ENCODE measurements around the gene LTK. TPM values are rescaled to one million over a fixed set of nuclear protein-coding genes. Genes with fewer than 3 reads are reported as not detected.

The LTK gene
- total and polyA plus RNA-seq, 12 donors = 0.11 to 1.6 (median 0.49) TPM

DNA sequence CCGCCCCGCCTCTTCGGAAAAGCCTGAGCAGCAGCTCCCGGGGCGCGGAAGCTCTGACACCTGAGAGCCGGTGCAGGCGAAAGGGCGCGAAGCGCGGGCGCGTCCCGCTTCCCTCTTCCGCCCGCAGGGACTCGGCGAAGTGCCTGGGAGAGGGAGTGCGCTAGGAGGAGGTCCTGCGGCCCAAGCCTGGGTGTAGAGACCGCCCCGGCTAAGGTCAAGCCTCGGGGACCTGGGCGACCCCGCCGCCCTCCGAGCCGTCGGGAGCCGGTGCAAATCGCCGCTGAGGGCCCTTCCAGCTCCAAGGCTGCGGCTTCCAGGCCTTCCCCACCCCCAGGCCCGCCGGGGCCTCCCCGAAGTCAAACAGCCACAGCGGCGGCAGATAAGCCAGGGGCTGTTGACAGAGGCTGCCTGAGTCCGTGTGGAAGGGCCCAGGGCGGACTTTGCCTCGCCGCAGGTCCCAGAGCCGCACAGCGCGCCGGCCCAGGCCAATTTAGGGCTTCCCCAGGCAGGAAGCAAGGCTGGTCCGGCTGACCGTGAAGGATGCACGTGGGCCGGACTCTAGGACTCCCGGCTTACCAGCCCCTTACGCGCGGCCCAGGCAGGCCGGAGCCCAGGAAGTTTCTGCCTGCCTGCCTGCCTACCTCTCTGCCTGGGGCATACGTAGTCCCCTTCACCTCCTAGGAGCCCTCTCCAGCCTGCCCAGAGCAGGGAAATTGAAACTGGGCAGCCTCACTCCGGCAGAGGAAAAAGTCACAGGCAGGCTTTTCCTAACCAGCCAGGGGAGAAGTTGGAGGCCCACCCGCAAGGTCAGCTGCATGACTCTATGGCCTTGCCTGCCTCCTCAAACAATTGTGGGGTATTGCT is 17.7 kb downstream of the LTK start:
- peak in 6 of 8 donors; percentile 14 to 35 (median 25) for ATAC-seq
- Histone ChIP-seq H3K4me1 (peaks cover 7 to 42% (median 34%) of the 10 kb centered on the region in 9 donors), H3K36me3 (no peaks in the 10 kb centered on the region), H3K27me3 (peaks cover 7 to 96% (median 64%) of the 10 kb centered on the region in 7 donors), H3K27ac (no peak overlapping the region), H3K4me3 (peak overlapping the region in 9 of 10 donors; percentile 26 to 91 (median 69)), H3K9me3 (no peaks in the 10 kb centered on the region)
- TF ChIP-seq, protein P1, sequence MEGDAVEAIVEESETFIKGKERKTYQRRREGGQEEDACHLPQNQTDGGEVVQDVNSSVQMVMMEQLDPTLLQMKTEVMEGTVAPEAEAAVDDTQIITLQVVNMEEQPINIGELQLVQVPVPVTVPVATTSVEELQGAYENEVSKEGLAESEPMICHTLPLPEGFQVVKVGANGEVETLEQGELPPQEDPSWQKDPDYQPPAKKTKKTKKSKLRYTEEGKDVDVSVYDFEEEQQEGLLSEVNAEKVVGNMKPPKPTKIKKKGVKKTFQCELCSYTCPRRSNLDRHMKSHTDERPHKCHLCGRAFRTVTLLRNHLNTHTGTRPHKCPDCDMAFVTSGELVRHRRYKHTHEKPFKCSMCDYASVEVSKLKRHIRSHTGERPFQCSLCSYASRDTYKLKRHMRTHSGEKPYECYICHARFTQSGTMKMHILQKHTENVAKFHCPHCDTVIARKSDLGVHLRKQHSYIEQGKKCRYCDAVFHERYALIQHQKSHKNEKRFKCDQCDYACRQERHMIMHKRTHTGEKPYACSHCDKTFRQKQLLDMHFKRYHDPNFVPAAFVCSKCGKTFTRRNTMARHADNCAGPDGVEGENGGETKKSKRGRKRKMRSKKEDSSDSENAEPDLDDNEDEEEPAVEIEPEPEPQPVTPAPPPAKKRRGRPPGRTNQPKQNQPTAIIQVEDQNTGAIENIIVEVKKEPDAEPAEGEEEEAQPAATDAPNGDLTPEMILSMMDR (IDR thresholded peaks at IDR 0.05) = no peak
- WGBS, 2 donors = 30 to 35% methylated on average over 57 to 59 of the region's 59 CpGs
- peak in 1 of 2 donors; percentile 30 for DNase-seq
- intact Hi-C loops (cut with DNase I) = loop anchor here in 1 of 10 donors (10.0 kb wide), 1 partner anchor 59 kb away; the partner anchor contains the start of gene TYRO3

- ATAC-seq (peak in 3 of 8 donors; percentile 3 to 12 (median 5)), DNase-seq (no peak)
- Histone ChIP-seq H3K4me3 (peak overlapping the region in 9 of 10 donors; percentile 47 to 91 (median 69)), H3K27ac (no peak overlapping the region), H3K36me3 (no peaks in the 10 kb centered on the region), H3K4me1 (peaks cover 7 to 41% (median 34%) of the 10 kb centered on the region in 9 donors), H3K9me3 (no peaks in the 10 kb centered on the region), H3K27me3 (peaks cover 7 to 95% (median 63%) of the 10 kb centered on the region in 7 donors)
- intact Hi-C loops (cut with DNase I) = loop anchor here in 2 of 10 donors (5.0 to 10.0 kb wide), 2 partner anchors 60 to 207 kb away; partner anchors contain the start of gene TYRO3 (in 1 of the 2)
- TF ChIP-seq, protein P1 (IDR thresholded peaks at IDR 0.05) = no peak
- 7 to 13% methylated on average over 55 to 60 of the region's 60 CpGs for WGBS, 2 donors
These were observed 18.5 kb downstream of the LTK start for GRCh38 chr15:41494922-41495735.

GRCh38 chr15:41494190-41494921 is 19.3 kb downstream of the LTK start:
- H3K27me3 ChIP-seq = peaks cover 7 to 87% (median 61%) of the 10 kb centered on the region in 7 donors
- ATAC-seq (peak in 1 of 8 donors; percentile 3), DNase-seq (no peak)

More at GRCh38 chr15:41494190-41494921, 19.3 kb downstream of the LTK start:
- intact Hi-C loops (cut with DNase I) = loop anchor here in 2 of 10 donors (5.0 to 10.0 kb wide), 2 partner anchors 60 to 208 kb away; partner anchors contain the start of gene TYRO3 (in 1 of the 2)
- Histone ChIP-seq H3K27ac (no peak overlapping the region), H3K9me3 (no peaks in the 10 kb centered on the region), H3K36me3 (no peaks in the 10 kb centered on the region), H3K4me3 (peak overlapping the region in 9 of 10 donors; percentile 47 to 91 (median 69)), H3K4me1 (peaks cover 7 to 41% (median 34%) of the 10 kb centered on the region in 9 donors)
- WGBS, 2 donors = 2% methylated on average over 73 to 75 of the region's 77 CpGs
- TF ChIP-seq, protein P1 (IDR thresholded peaks at IDR 0.05) = peak in 1 of 9 donors; percentile 5
